IMR-90 (cell line): ENCODE data around the gene MGRN1. TPM values are rescaled to one million over a fixed set of nuclear protein-coding genes. Genes with fewer than 3 reads are reported as not detected.

Experiments
- ATAC-seq: fragments of 200-7000 bp; cut with Tn5 transposase; 2 replicates; pipeline ENCODE4 v1.9.1; 2020; ENCODE audit warnings: low read depth, mild to moderate bottlenecking, moderate library complexity
- BruUV-seq: library from RNA; stranded (reverse); fragments of 400-500 nt; replicated peaks from 2 replicates; lab custom pipeline; 2021; lab: Mats Ljungman, UMichigan
- CTCF ChIA-PET: fragments of 300-600 bp; formaldehyde crosslinking; extraction: SDS; loops from one replicate; lab custom pipeline; 2021; ENCODE audit warnings: antibody characterized with exemption; lab: Yijun Ruan, JAX
- POLR2A ChIA-PET: fragments of 300-600 bp; sonication (Branson Sonifier 250); formaldehyde crosslinking; loops from one replicate; lab custom pipeline; 2022; ENCODE audit warnings: antibody characterized with exemption; ENCODE audit not compliant: unreplicated experiment; lab: Charles Lee
- DNase-seq: peaks from one replicate; pipeline ENCODE4 v3.0.0; 2013
- H2AFZ ChIP-seq: replicated peaks from 2 replicates; pipeline ENCODE3; 2013; ENCODE audit warnings: low read length, mild to moderate bottlenecking; ENCODE audit not compliant: poor library complexity
- H2AK5ac ChIP-seq: 2 replicates; pipeline ENCODE4 v1.6.1; 2013; ENCODE audit warnings: low read depth, low read length, inconsistent platforms
- H2AK9ac ChIP-seq: replicated peaks from 2 replicates; pipeline ENCODE3; 2013; ENCODE audit warnings: mild to moderate bottlenecking, low read depth, low read length, moderate library complexity; ENCODE audit not compliant: poor library complexity
- H2BK120ac ChIP-seq: 2 replicates; pipeline ENCODE4 v1.6.1; 2013; ENCODE audit warnings: low read depth, low read length, inconsistent platforms
- H2BK15ac ChIP-seq: 3 replicates; pipeline ENCODE4 v1.6.1; 2013; ENCODE audit warnings: low read depth, low read length, inconsistent platforms
- H2BK20ac ChIP-seq: 2 replicates; pipeline ENCODE4 v1.6.1; 2013; ENCODE audit warnings: low read depth, mild to moderate bottlenecking, inconsistent platforms, low read length, moderate library complexity
- H2BK5ac ChIP-seq: 2 replicates; pipeline ENCODE4 v1.6.1; 2013; ENCODE audit warnings: mild to moderate bottlenecking, low read depth, low read length, inconsistent platforms; ENCODE audit not compliant: poor library complexity, severe bottlenecking
- H3K14ac ChIP-seq: replicated peaks from 2 replicates; pipeline ENCODE4 v1.6.1; 2013; ENCODE audit warnings: low read depth, low read length, inconsistent platforms
- H3K18ac ChIP-seq: 2 replicates; pipeline ENCODE4 v1.6.1; 2013; ENCODE audit warnings: low read depth, low read length, control low read depth
- H3K23ac ChIP-seq: 2 replicates; pipeline ENCODE4 v1.6.1; 2013; ENCODE audit warnings: low read depth, low read length, inconsistent platforms
- H3K27ac ChIP-seq: 2 replicates; pipeline ENCODE4 v1.5.1; 2013; ENCODE audit warnings: mild to moderate bottlenecking, control low read depth, low read length; ENCODE audit not compliant: insufficient read depth
- H3K27me3 ChIP-seq: 2 replicates; pipeline ENCODE4 v1.6.1; 2013; ENCODE audit warnings: low read length; ENCODE audit not compliant: control insufficient read depth, insufficient read depth
- H3K36me3 ChIP-seq: 2 replicates; pipeline ENCODE4 v1.6.1; 2013; ENCODE audit warnings: low read length, mixed read lengths; ENCODE audit not compliant: control insufficient read depth, insufficient read depth
- H3K4ac ChIP-seq: 2 replicates; pipeline ENCODE4 v1.6.1; 2013; ENCODE audit warnings: low read depth, low read length, inconsistent platforms
- H3K4me1 ChIP-seq: 2 replicates; pipeline ENCODE4 v1.6.1; 2013; ENCODE audit warnings: low read length, mixed read lengths; ENCODE audit not compliant: control insufficient read depth, insufficient read depth
- H3K4me2 ChIP-seq: 2 replicates; pipeline ENCODE4 v1.6.1; 2013; ENCODE audit warnings: low read depth, mild to moderate bottlenecking, control low read depth, low read length, moderate library complexity
- H3K4me3 ChIP-seq: 2 replicates; pipeline ENCODE4 v1.5.1; 2013; ENCODE audit warnings: low read depth, mild to moderate bottlenecking, control low read depth, low read length, moderate library complexity; ENCODE audit not compliant: insufficient read depth
- H3K56ac ChIP-seq: 2 replicates; pipeline ENCODE4 v1.6.1; 2013; ENCODE audit warnings: low read length, inconsistent platforms; ENCODE audit not compliant: insufficient read depth; ENCODE audit errors: extremely low read depth
- H3K79me1 ChIP-seq, 2 experiments: 2 replicates each; pipeline ENCODE4 v1.6.1; 2013; ENCODE audit warnings: low read length in 2 of 2, inconsistent platforms in 1 of 2, low read depth in 1 of 2
- H3K9ac ChIP-seq: 2 replicates; pipeline ENCODE4 v1.6.1; 2013; ENCODE audit warnings: low read depth, low read length, control low read depth
- H3K9me1 ChIP-seq: 2 replicates; pipeline ENCODE4 v1.6.1; 2013; ENCODE audit warnings: low read length, inconsistent platforms; ENCODE audit not compliant: insufficient read depth
- H3K9me3 ChIP-seq: 2 replicates; pipeline ENCODE4 v1.6.1; 2013; ENCODE audit warnings: low read length; ENCODE audit not compliant: control insufficient read depth, insufficient read depth
- H4K20me1 ChIP-seq: 2 replicates; pipeline ENCODE4 v1.6.1; 2013; ENCODE audit warnings: low read length, inconsistent platforms; ENCODE audit not compliant: insufficient read depth
- H4K5ac ChIP-seq: 2 replicates; pipeline ENCODE4 v1.6.1; 2013; ENCODE audit warnings: mild to moderate bottlenecking, low read depth, low read length, control low read depth
- H4K8ac ChIP-seq, 2 experiments: 2 replicates each; pipeline ENCODE4 v1.6.1; 2013; ENCODE audit warnings: low read depth in 2 of 2, low read length in 2 of 2, control low read depth in 1 of 2, inconsistent platforms in 1 of 2
- H4K91ac ChIP-seq: 2 replicates; pipeline ENCODE4 v1.6.1; 2013; ENCODE audit warnings: low read depth, low read length, inconsistent platforms; ENCODE audit not compliant: insufficient read depth
- CHD1 ChIP-seq: IDR thresholded peaks from 2 replicates; pipeline ENCODE4 v1.6.1; 2012; ENCODE audit warnings: low read depth, low read length, improper control_type of control experiment
- FOS ChIP-seq: fragments of 150-350 bp; IDR thresholded peaks from 2 replicates; pipeline ENCODE4 v1.6.1; 2016; ENCODE audit warnings: low read depth, low read length
- POLR2A ChIP-seq: IDR thresholded peaks from 2 replicates; pipeline ENCODE4 v1.6.1; 2012; ENCODE audit warnings: mild to moderate bottlenecking, low read depth, low read length
- RFX5 ChIP-seq: IDR thresholded peaks from 2 replicates; pipeline ENCODE4 v1.8.0; 2012; ENCODE audit warnings: low read depth, mild to moderate bottlenecking, low read length, moderate library complexity
- SMC3 ChIP-seq: fragments of 150-350 bp; IDR thresholded peaks from 2 replicates; pipeline ENCODE4 v1.6.1; 2016; ENCODE audit warnings: low read depth, mild to moderate bottlenecking, antibody characterized with exemption, low read length, moderate library complexity
- WGBS, 2 experiments: methylation state at CpG; one replicate each; pipeline versions ENCODE4 v1.1.5 to v1.1.7; 2013; ENCODE audit warnings: missing lambda C conversion rate in 2 of 2; ENCODE audit not compliant: insufficient read length in 1 of 2; ENCODE audit errors: extremely low coverage in 2 of 2; 5-methylcytosine and 5-hydroxymethylcytosine counted together
- dilution Hi-C: fragments of 300-500 bp; cut with HindIII; formaldehyde crosslinking; loops from one replicate; pipeline ENCODE4 v1.14.3; 2018; ENCODE audit warnings: low sequenced_read_pairs; ENCODE audit not compliant: unreplicated experiment
- in situ Hi-C: fragments of 300-500 bp; cut with MboI; formaldehyde crosslinking; loops from 3 replicates; pipeline ENCODE4 v1.14.3; 2019; ENCODE audit warnings: low sequenced_read_pairs, inconsistent platforms, mixed read lengths
- intact Hi-C: fragments of 100-400 bp; cut with micrococcal nuclease; formaldehyde crosslinking; loops from 2 replicates; pipeline ENCODE4 v1.10.0; 2022
- polyA plus RNA-seq, 3 experiments: library from polyadenylated mRNA; depleted of rRNA; stranded (reverse); fragments of >200 nt; gene quantifications; 2 replicates each; pipeline ENCODE4 v1.2.3, GENCODE V29; 2012; ENCODE audit warnings: low replicate concordance in 1 of 3
- total RNA-seq: library from RNA; depleted of rRNA; stranded (reverse); fragments of >200 nt; gene quantifications from 2 replicates; pipeline ENCODE4 v1.2.3, GENCODE V29; 2012

MGRN1 gene
- total and polyA plus RNA-seq, 2 of the 4 experiments (the other 2 are of a cell fraction): 11.7 to 32.7 TPM

- in situ Hi-C loops (no loop called here), dilution Hi-C loops (no loop called here), intact Hi-C loops (no loop called here)
- Histone ChIP-seq H3K79me1 (peaks cover 0 to 26% of the 10 kb centered on the region in 2 experiments; a peak in 3 of 4 replicates), H4K5ac (no peak overlapping the region), H2AK5ac (no peak overlapping the region), H4K8ac (no peak overlapping the region), H3K9me1 (peaks cover 5% of the 10 kb centered on the region; the same call in 1 of the 2 replicates), H3K18ac (no peak overlapping the region), H3K27me3 (no peaks in the 10 kb centered on the region), H2BK5ac (no peak overlapping the region), H4K91ac (no peak overlapping the region), H2AFZ (no peak overlapping the region), H3K56ac (no peak overlapping the region), H3K23ac (no peak overlapping the region), H3K9me3 (no peaks in the 10 kb centered on the region), H2BK20ac (no peak overlapping the region), H3K4ac (no peak overlapping the region), H2BK120ac (no peak overlapping the region), H3K14ac (no peak overlapping the region), H4K20me1 (peaks cover 20% of the 10 kb centered on the region), H3K27ac (no peak overlapping the region), H2AK9ac (no peak overlapping the region), H3K36me3 (peaks cover 63% of the 10 kb centered on the region), H3K4me1 (peaks cover 6% of the 10 kb centered on the region), H2BK15ac (no peak overlapping the region), H3K9ac (no peak overlapping the region), H3K4me3 (no peak overlapping the region), H3K4me2 (no peak overlapping the region)
- BruUV-seq: no TSS peak
- WGBS, 2 experiments: no CpG with 5 or more reads among the region's 9 CpGs
- no peak for TF ChIP-seq FOS
- no peak for TF ChIP-seq RFX5
- TF ChIP-seq SMC3: no peak
- no peak for TF ChIP-seq POLR2A
- no peak for TF ChIP-seq CHD1
- ATAC-seq (no peak), DNase-seq (no peak)
- ChIA-PET POLR2A (no interaction called here), CTCF (no interaction called here)
These were observed 73.2 kb downstream of the MGRN1 start for GRCh38 chr16:4697848-4698291.
